Measurements from ENCODE around the gene FRMD4A. TPM values are rescaled to one million over a fixed set of nuclear protein-coding genes. Genes with fewer than 3 reads are reported as not detected.
"Not testable (repeated sequence)": the region's sequence is repeated elsewhere in the genome, so short reads cannot be mapped to it uniquely, and the experiment has no call there.

The FRMD4A gene
- polyA plus RNA-seq, 5 donors, result 48.9 to 60.9 (median 53.0) TPM

GRCh38 chr10:13729586-13730305, 601.0 kb downstream of the FRMD4A start:
- no peak for DNase-seq

- peak in 1 of 2 donors; percentile 27 for DNase-seq
Measured at GRCh38 chr10:13728898-13729535, 601.7 kb downstream of the FRMD4A start.

GRCh38 chr10:13725594-13725993, 605.1 kb downstream of the FRMD4A start:
- DNase-seq, result no peak

GRCh38 chr10:13724484-13724883, 606.2 kb downstream of the FRMD4A start:
- DNase-seq, result no peak

- no peak for DNase-seq
Measured at GRCh38 chr10:13722747-13723653, 607.7 kb downstream of the FRMD4A start.

- DNase-seq, result no peak
Measured at GRCh38 chr10:13721486-13721885, 609.2 kb downstream of the FRMD4A start.

GRCh38 chr10:13720699-13721098, 610.0 kb downstream of the FRMD4A start:
- no peak for DNase-seq

- peak; percentile 68 to 69 for DNase-seq
Measured at GRCh38 chr10:13719425-13719824, 611.3 kb downstream of the FRMD4A start.

- no peak for DNase-seq
Measured at GRCh38 chr10:13718820-13719219, 611.9 kb downstream of the FRMD4A start.

GRCh38 chr10:13717936-13718772, 612.6 kb downstream of the FRMD4A start:
- peak; percentile 86 to 88 for DNase-seq

GRCh38 chr10:13717571-13717935, 613.2 kb downstream of the FRMD4A start:
- no peak for DNase-seq

- no peak for DNase-seq
Measured at GRCh38 chr10:13716081-13717071, 614.3 kb downstream of the FRMD4A start.

GRCh38 chr10:13715596-13715995, 615.1 kb downstream of the FRMD4A start:
- DNase-seq, result not testable (repeated sequence)

GRCh38 chr10:13715100-13715499, 615.6 kb downstream of the FRMD4A start:
- no peak for DNase-seq

- DNase-seq, result peak; percentile 55
Measured at GRCh38 chr10:13712837-13713581, 617.7 kb downstream of the FRMD4A start.

- DNase-seq, result no peak
Measured at GRCh38 chr10:13712476-13712836, 618.3 kb downstream of the FRMD4A start.

- no peak for DNase-seq
Measured at GRCh38 chr10:13711291-13711690, 619.4 kb downstream of the FRMD4A start.

- peak in 1 of 2 donors; percentile 24 for DNase-seq
Measured at GRCh38 chr10:13709931-13710650, 620.6 kb downstream of the FRMD4A start.
